Activated effector memory CD4-positive, alpha-beta T cell treated with anti-CD3 and anti-CD28 coated beads, Interleukin-2, amount 50 U/mL, for 16 hours (primary cell): ENCODE results near the gene SLCO2A1.

ENCODE experiments used
- DNase-seq: peaks from one replicate; pipeline ENCODE4 v3.0.0-alpha.2; 2020

SLCO2A1 gene

DNA sequence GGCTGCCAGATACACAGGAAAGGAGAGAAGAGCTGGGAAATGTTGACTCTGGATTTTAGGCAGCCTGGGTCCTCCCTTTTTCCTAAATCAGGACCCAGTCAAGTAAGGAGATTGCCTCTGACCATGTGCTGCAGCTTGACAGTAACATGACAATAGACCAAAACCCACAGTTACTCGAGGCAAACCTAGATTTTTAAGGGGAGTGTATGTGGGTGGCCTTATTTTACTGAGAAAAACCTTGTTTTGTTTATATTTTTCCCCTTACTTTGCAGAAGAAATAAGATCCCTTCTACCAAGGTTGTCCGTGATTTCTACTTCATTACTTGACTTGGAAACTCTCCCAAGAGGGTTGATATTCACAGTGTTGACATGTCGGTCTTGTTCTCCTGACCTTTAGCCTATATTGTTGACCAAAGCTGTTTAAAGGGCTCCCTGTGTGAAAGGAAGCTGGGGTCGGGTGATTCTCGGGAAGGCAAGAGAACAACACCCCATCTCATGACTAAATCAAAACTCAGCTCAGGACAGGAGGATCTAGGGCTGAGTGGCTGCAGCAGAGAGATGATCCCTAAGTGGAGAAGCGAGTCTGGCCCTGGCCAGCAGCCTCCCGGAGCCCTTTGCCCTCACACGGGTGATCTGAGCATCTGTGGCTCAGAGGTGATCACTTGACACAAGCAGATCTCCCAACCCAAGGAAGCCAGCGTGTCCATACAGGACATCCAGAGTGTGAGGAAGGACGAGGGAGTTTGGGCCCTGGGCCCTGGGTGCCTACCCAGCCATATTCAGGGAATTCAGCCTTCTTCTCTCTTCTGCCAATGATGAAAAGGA lies 31.0 kb upstream of the SLCO2A1 start:
- no peak for DNase-seq

- peak; percentile 22 for DNase-seq
These were observed 30.2 kb upstream of the SLCO2A1 start for GRCh38 chr3:134059671-134060560.

- no peak for DNase-seq
These were observed 29.4 kb upstream of the SLCO2A1 start for GRCh38 chr3:134059035-134059601.

- no peak for DNase-seq
These were observed 28.0 kb upstream of the SLCO2A1 start for GRCh38 chr3:134057654-134058110.

DNA sequence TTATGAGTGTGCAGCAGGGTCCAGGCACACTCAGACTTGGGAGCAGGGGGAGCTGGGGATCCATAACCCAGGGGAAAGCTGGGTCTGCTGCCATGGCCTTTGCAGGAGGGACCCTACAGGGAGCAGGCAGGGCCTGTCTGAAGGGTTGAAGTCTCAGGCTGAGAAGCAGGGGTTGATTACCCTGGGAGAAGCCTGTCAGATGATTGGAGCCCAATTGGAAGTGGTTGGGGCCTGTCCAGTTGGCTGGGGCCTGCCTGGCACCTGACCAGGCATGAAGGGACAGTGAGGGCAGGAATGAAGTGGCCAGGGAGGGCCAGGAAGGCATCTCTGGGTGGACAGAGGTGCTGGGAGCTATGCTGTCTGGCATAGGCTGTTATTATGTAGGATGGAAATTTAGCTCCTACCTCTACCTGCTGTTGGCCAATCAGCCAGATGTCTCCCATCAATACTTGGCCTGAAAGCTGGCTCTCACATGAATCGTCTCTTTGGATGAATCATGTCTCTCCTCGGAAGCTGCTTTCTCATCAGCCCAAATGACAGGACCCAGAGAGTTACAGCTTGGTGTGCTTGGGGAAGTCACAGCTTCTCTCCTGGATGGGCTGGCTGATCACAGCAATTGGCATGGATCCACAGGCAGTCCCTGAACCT lies 27.4 kb upstream of the SLCO2A1 start:
- DNase-seq: no peak

DNA sequence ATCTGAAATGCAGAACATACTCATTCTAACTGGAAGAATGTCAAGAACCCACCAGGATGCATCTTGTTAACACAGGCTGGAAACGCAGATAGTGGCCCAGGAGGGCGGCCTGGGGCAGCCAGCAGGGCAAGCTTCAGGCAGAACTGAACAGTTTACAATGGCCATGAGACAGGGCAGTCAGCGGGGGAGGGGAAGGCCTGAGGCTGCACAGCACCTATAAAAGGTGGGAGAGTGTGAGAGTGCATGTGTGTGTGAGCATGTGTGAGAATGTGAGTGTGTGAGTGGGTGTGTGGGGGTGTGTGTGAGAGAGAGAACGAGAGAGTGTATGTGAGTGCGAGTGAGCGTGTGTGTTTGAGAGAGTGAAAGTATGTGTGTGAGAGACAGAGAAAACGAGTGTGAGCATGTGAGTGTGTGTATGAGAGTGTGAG lies 26.8 kb upstream of the SLCO2A1 start:
- DNase-seq: no peak

DNA sequence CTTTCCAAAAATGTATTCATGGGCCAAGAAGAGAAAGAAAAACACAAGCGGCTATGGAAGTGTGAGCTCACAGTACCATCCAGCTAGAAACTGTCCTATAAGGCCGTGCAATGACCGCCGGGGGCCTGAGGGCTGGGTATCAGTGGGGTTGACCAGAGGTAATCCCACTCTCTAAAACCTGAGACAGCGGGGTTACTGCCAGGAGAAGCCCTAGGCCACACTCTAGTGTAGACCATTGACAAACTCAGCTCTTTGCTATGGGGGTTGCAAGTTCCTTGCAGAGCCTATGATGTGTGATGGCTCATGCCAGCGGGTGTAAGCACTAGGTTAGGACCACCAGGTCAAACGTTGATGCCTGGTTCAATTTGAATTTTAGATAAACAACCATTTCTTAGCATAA lies 25.9 kb upstream of the SLCO2A1 start:
- DNase-seq: no peak

DNA sequence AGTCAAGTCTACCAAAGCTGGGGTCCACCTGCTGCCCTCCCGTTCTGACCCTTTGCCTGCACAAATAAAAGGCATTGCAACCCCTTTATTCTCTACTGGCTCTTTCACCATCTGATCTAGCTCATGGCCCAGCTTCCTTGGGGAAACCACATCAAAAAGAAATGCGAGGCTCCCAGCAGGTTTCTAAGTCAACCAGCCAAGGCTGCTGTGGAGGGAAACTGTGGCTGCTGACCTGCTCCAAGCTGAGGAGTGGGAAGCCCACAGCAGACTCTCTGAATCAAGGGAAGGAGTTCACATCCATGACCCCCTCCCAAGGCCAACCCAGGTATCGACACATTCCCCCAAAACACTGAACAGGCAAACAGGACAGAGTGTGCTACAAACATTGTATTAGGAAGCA lies 25.2 kb upstream of the SLCO2A1 start:
- peak; percentile 28 for DNase-seq

- peak; percentile 25 for DNase-seq
These were observed 24.5 kb upstream of the SLCO2A1 start for GRCh38 chr3:134054231-134054630.

DNA sequence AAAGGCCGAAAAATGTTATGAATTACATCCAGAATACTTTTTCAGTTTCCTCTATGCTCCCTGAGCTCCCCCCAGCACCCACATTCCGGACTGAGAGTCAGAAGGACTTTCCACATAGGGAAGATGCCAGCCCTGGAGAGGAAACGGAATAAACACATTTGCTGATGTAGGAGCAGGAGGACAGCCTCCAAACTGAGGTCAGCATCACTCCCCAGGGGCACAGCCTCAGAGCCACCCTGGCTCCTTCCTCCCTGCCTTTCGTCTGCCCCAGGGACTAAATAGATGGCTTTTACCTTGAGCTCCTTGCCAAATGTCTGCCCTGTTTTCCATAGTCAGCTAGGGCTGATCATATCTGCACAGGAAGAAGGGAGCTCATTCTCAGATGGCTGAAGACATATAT lies 22.6 kb upstream of the SLCO2A1 start:
- DNase-seq: no peak

- DNase-seq: no peak
These were observed 20.0 kb upstream of the SLCO2A1 start for GRCh38 chr3:134049676-134050075.

GRCh38 chr3:134048278-134048996 lies 18.7 kb upstream of the SLCO2A1 start:
- no peak for DNase-seq

DNA sequence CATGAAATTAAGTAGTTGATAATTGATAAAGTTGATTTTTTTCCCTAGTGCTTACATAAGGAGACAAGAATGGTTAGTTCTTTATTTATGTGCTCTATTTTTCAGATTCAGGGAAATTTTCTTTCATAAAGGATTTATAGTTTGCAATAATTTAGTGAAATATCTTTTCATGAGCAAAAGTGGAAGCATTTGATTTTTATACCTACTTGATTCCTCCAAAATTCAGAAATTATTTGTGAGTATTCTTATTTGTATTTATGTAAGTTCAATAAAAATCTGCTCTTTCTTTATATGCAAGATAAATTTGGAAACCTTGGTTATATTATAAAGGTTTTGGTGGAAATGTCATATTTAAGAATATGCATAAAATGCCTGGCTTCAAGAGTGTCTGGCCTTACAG lies 14.7 kb upstream of the SLCO2A1 start:
- no peak for DNase-seq

DNA sequence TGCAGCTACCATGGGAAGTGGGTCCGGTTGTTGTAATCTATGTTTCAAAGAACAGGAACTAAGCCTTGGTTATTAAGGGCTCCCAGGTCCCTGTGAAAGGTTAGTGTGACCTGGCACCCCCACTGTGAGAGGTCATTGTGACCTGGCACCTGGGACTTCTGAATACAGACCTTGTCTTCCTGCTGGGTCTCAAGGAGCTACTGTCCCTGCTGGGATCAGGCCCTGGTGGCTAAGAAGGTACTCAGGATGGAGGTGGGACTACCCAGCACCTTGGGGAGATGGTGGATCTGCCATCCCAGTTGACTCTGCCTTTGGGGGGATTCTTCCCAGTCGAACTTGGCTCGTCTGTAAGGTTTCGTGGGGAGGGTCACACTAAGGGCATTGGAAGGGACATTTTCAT lies 10.3 kb upstream of the SLCO2A1 start:
- DNase-seq: no peak

DNA sequence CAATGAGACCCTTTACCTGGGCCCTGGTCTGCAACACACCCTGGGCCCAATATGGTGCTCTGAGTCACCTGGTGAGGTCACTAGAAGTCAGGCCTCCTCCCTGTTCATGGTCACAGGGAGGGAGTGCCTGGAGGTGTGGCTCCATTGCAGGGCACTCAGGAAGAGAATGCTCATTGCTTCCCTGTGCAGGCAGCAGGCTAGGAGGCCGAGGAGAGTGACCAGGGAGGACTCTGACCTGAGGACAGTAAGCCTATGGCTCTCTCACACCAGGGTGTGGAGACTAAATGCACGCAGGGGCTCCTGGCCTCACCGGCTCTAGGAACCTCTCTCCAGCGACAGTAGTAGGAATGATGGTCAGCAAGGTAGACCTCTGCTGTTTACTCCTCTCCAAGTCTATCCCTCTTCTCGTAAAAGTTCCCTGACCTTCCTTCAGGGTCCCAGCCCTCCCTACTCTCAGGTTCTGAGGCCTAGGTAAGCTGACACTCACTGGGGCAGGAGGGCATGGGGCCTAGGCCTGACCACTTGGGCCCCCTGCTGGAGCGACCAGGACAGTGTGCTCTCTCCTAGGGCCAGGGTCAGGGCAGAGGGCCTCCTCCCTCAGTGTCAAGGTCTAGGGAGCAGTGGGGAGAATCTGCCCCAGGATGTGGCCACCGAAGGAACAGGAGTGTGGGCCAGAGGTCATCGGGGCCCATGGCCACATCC lies 9.6 kb upstream of the SLCO2A1 start:
- DNase-seq: no peak

- DNase-seq: no peak
These were observed 9.0 kb upstream of the SLCO2A1 start for GRCh38 chr3:134038716-134039115.

GRCh38 chr3:134038071-134038491 lies 8.4 kb upstream of the SLCO2A1 start:
- DNase-seq: no peak

- DNase-seq: no peak
These were observed 7.4 kb upstream of the SLCO2A1 start for GRCh38 chr3:134037168-134037567.

- no peak for DNase-seq
These were observed 6.6 kb upstream of the SLCO2A1 start for GRCh38 chr3:134036291-134036690.

DNA sequence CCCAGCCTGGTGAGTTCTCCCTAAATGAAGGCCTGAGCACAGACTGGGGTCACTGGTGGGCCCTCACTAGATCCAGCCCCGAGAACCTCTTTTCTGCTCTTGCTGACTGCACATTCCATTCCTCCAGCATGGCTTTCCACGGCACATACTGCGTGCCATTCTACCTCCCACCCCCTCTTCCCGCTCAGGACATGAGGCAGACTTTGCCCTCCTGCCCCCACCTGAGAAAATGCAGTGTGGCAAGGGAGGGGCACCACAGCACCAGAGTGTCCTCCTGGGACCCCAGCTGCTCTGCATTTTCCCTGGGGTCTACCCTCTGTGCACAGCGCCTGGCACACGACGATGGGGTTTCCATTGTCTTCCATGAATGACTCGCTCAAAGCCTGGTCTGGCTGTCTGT lies 6.1 kb upstream of the SLCO2A1 start:
- DNase-seq: no peak

- no peak for DNase-seq
These were observed 4.5 kb upstream of the SLCO2A1 start for GRCh38 chr3:134034005-134034785.
